GM12891 (cell line): ENCODE results near the gene FCGR2B.
"Not testable (repeated sequence)": the region's sequence is repeated elsewhere in the genome, so short reads cannot be mapped to it uniquely, and the experiment has no call there.

Source experiments
- POLR2A ChIP-seq: IDR thresholded peaks from 2 replicates; pipeline ENCODE4 v1.6.1; 2011; ENCODE audit warnings: low read depth, low read length, control low read depth
- POLR2AphosphoS5 ChIP-seq: IDR thresholded peaks from 2 replicates; pipeline ENCODE4 v1.6.1; 2011; ENCODE audit warnings: low read depth, low read length, control low read depth

- TF ChIP-seq POLR2A, POLR2AphosphoS5: not testable (repeated sequence)
These were observed at the start of gene FCGR2B for GRCh38 chr1:161662684-161663339.
